Astrocyte (in vitro differentiated cells and primary cell): Measurements from ENCODE around the gene UBE2Q1. TPM values are rescaled to one million over a fixed set of nuclear protein-coding genes. Genes with fewer than 3 reads are reported as not detected.

Source experiments
- DNase-seq: peaks from one replicate; pipeline ENCODE4 v3.0.0-alpha.2; 2010; ENCODE audit warnings: low read depth
- FAIRE-seq: peaks from 2 replicates; lab custom pipeline; 2011; peaks lifted over from hg19 to GRCh38; lab: Jason Lieb, UNC
- H2AFZ ChIP-seq: 2 replicates; pipeline ENCODE4 v1.6.0; 2012; ENCODE audit warnings: low read depth, low read length, inconsistent platforms
- H3K27ac ChIP-seq: 2 replicates; pipeline ENCODE4 v1.5.1; 2011; ENCODE audit warnings: low read depth, low read length, inconsistent platforms
- H3K27me3 ChIP-seq: 2 replicates; pipeline ENCODE4 v1.6.0; 2011; ENCODE audit warnings: low read length, inconsistent platforms; ENCODE audit not compliant: insufficient read depth
- H3K36me3 ChIP-seq: 2 replicates; pipeline ENCODE4 v1.5.1; 2011; ENCODE audit warnings: low read length, inconsistent platforms; ENCODE audit not compliant: insufficient read depth
- H3K4me1 ChIP-seq: 2 replicates; pipeline ENCODE4 v1.5.1; 2011; ENCODE audit warnings: low read length, inconsistent platforms; ENCODE audit not compliant: insufficient read depth
- H3K4me2 ChIP-seq: 2 replicates; pipeline ENCODE4 v1.6.0; 2012; ENCODE audit warnings: low read length, inconsistent platforms
- H3K4me3 ChIP-seq: 2 replicates; pipeline ENCODE4 v1.5.1; 2011; ENCODE audit warnings: low read depth, mild to moderate bottlenecking, low read length, inconsistent platforms; ENCODE audit not compliant: insufficient read depth
- H3K79me2 ChIP-seq: 2 replicates; pipeline ENCODE4 v1.6.0; 2012; ENCODE audit warnings: mild to moderate bottlenecking, low read length, inconsistent platforms; ENCODE audit not compliant: insufficient read depth
- H3K9ac ChIP-seq: 2 replicates; pipeline ENCODE4 v1.6.0; 2012; ENCODE audit warnings: mild to moderate bottlenecking, low read length, inconsistent platforms
- H3K9me3 ChIP-seq: 2 replicates; pipeline ENCODE4 v1.5.1; 2012; ENCODE audit warnings: low read depth, mild to moderate bottlenecking, low read length, inconsistent platforms; ENCODE audit not compliant: insufficient read depth
- H4K20me1 ChIP-seq: 2 replicates; pipeline ENCODE4 v1.6.0; 2012; ENCODE audit warnings: low read length, inconsistent platforms; ENCODE audit not compliant: insufficient read depth
- H3K27ac Mint-ChIP-seq: one replicate; pipeline ENCODE4 v1.8.0; 2021; ENCODE audit warnings: mild to moderate bottlenecking, mixed read lengths; ENCODE audit not compliant: unreplicated experiment
- H3K27me3 Mint-ChIP-seq: one replicate; pipeline ENCODE4 v1.8.0; 2021; ENCODE audit warnings: low read depth, mixed read lengths; ENCODE audit not compliant: unreplicated experiment
- H3K36me3 Mint-ChIP-seq: one replicate; pipeline ENCODE4 v1.8.0; 2021; ENCODE audit warnings: low read depth, mixed read lengths; ENCODE audit not compliant: unreplicated experiment
- H3K4me1 Mint-ChIP-seq: one replicate; pipeline ENCODE4 v1.8.0; 2021; ENCODE audit warnings: low read depth, mixed read lengths; ENCODE audit not compliant: unreplicated experiment
- H3K4me3 Mint-ChIP-seq: one replicate; pipeline ENCODE4 v1.8.0; 2021; ENCODE audit warnings: mild to moderate bottlenecking, moderate library complexity, mixed read lengths; ENCODE audit not compliant: unreplicated experiment
- H3K9me3 Mint-ChIP-seq: one replicate; pipeline ENCODE4 v1.8.0; 2021; ENCODE audit warnings: mild to moderate bottlenecking, mixed read lengths; ENCODE audit not compliant: unreplicated experiment
- CTCF ChIP-seq: IDR thresholded peaks from 2 replicates; pipeline ENCODE4 v1.5.1; 2011; ENCODE audit warnings: low read depth, mild to moderate bottlenecking, inconsistent platforms, low read length, moderate library complexity; ENCODE audit not compliant: insufficient read depth
- EZH2 ChIP-seq: IDR thresholded peaks from 2 replicates; pipeline ENCODE4 v1.6.1; 2012; ENCODE audit warnings: mild to moderate bottlenecking, low read length, inconsistent platforms; ENCODE audit not compliant: insufficient read depth
- total RNA-seq: library from RNA; stranded (reverse); gene quantifications from 2 replicates; pipeline ENCODE4 v1.2.1, GENCODE V29; 2021

UBE2Q1 gene
- total RNA-seq, 1 donor from 2014 or later = 85.4 TPM

GRCh38 chr1:154541231-154541630, 17.2 kb downstream of the UBE2Q1 start:
- H3K79me2 ChIP-seq = no peaks in the 10 kb centered on the region
- DNase-seq (no peak), FAIRE-seq (no peak)
- Mint-ChIP-seq H3K9me3 (peaks cover 1% of the 10 kb centered on the region), H3K36me3 (peaks cover 3% of the 10 kb centered on the region), H3K4me3 (no peak overlapping the region), H3K27ac (no peak overlapping the region), H3K4me1 (peaks cover 5% of the 10 kb centered on the region), H3K27me3 (peaks cover 71% of the 10 kb centered on the region)
- no peaks in the 10 kb centered on the region for H4K20me1 ChIP-seq
- no peak overlapping the region for H3K4me2 ChIP-seq
- H3K36me3 ChIP-seq = no peaks in the 10 kb centered on the region
- no peak overlapping the region for H3K9ac ChIP-seq
- H3K9me3 ChIP-seq = no peaks in the 10 kb centered on the region
- H3K27ac ChIP-seq = no peak overlapping the region
- no peaks in the 10 kb centered on the region for H3K4me1 ChIP-seq
- TF ChIP-seq CTCF = no peak
- TF ChIP-seq EZH2 = no peak
- peaks cover 56% of the 10 kb centered on the region for H3K27me3 ChIP-seq
- H2AFZ ChIP-seq = no peak overlapping the region
- H3K4me3 ChIP-seq = no peak overlapping the region

GRCh38 chr1:154539486-154540483, 18.7 kb downstream of the UBE2Q1 start:
- FAIRE-seq (no peak), DNase-seq (no peak)
- TF ChIP-seq EZH2 (no peak), CTCF (no peak)
- H3K4me2 ChIP-seq = no peak overlapping the region
- H3K4me1 ChIP-seq = no peaks in the 10 kb centered on the region
- H4K20me1 ChIP-seq = no peaks in the 10 kb centered on the region
- Mint-ChIP-seq H3K27me3 (peaks cover 67% of the 10 kb centered on the region), H3K4me1 (peaks cover 5% of the 10 kb centered on the region), H3K27ac (no peak overlapping the region), H3K9me3 (peaks cover 7% of the 10 kb centered on the region), H3K4me3 (no peak overlapping the region), H3K36me3 (peaks cover 3% of the 10 kb centered on the region)
- no peak overlapping the region for H3K27ac ChIP-seq
- H2AFZ ChIP-seq = no peak overlapping the region
- H3K36me3 ChIP-seq = no peaks in the 10 kb centered on the region
- no peak overlapping the region for H3K9ac ChIP-seq
- H3K9me3 ChIP-seq = no peaks in the 10 kb centered on the region
- H3K79me2 ChIP-seq = no peaks in the 10 kb centered on the region
- peaks cover 59% of the 10 kb centered on the region for H3K27me3 ChIP-seq
- no peak overlapping the region for H3K4me3 ChIP-seq

GRCh38 chr1:154536570-154536969, 21.9 kb downstream of the UBE2Q1 start:
- FAIRE-seq (no peak), DNase-seq (no peak)
- no peak overlapping the region for H3K4me3 ChIP-seq
- H3K27ac ChIP-seq = no peak overlapping the region
- H3K27me3 ChIP-seq = peaks cover 45% of the 10 kb centered on the region
- peaks cover 7% of the 10 kb centered on the region for H3K9me3 Mint-ChIP-seq
- H3K4me1 ChIP-seq = no peaks in the 10 kb centered on the region
- H4K20me1 ChIP-seq = no peaks in the 10 kb centered on the region
- peaks cover 5% of the 10 kb centered on the region for H3K4me1 Mint-ChIP-seq
- H3K4me3 Mint-ChIP-seq = no peak overlapping the region
- TF ChIP-seq EZH2 = no peak
- no peak for TF ChIP-seq CTCF
- H3K36me3 ChIP-seq = no peaks in the 10 kb centered on the region
- peaks cover 51% of the 10 kb centered on the region for H3K27me3 Mint-ChIP-seq
- no peak overlapping the region for H3K9ac ChIP-seq
- no peaks in the 10 kb centered on the region for H3K9me3 ChIP-seq
- H3K27ac Mint-ChIP-seq = no peak overlapping the region
- no peak overlapping the region for H2AFZ ChIP-seq
- no peaks in the 10 kb centered on the region for H3K79me2 ChIP-seq
- peaks cover 3% of the 10 kb centered on the region for H3K36me3 Mint-ChIP-seq
- no peak overlapping the region for H3K4me2 ChIP-seq
